ENCODE measurements around the gene HAUS6.
"Not testable (repeated sequence)": the region's sequence is repeated elsewhere in the genome, so short reads cannot be mapped to it uniquely, and the experiment has no call there.

The HAUS6 gene

GRCh38 chr9:19116107-19116790 is 13.5 kb upstream of the HAUS6 start:
- no peak for DNase-seq

GRCh38 chr9:19114680-19115270 is 12.1 kb upstream of the HAUS6 start:
- DNase-seq: no peak

- DNase-seq: no peak
Measured at GRCh38 chr9:19113964-19114679, 11.4 kb upstream of the HAUS6 start.

- DNase-seq: not testable (repeated sequence)
Measured at GRCh38 chr9:19113064-19113611, 10.4 kb upstream of the HAUS6 start.

- DNase-seq: no peak
Measured at GRCh38 chr9:19108038-19108437, 5.3 kb upstream of the HAUS6 start.

GRCh38 chr9:19104515-19105282 is 2.0 kb upstream of the HAUS6 start:
- DNase-seq: no peak

- no peak for DNase-seq
Measured at GRCh38 chr9:19102181-19102630, 498 bp downstream of the HAUS6 start.

GRCh38 chr9:19101203-19101602 is 1.5 kb downstream of the HAUS6 start:
- DNase-seq: no peak

- not testable (repeated sequence) for DNase-seq
Measured at GRCh38 chr9:19097431-19097830, 5.3 kb downstream of the HAUS6 start.

GRCh38 chr9:19087106-19088000 is 15.4 kb downstream of the HAUS6 start:
- DNase-seq: no peak

GRCh38 chr9:19085295-19085694 is 17.4 kb downstream of the HAUS6 start:
- no peak for DNase-seq

- no peak for DNase-seq
Measured at GRCh38 chr9:19074836-19075235, 27.9 kb downstream of the HAUS6 start.

GRCh38 chr9:19074229-19074628 is 28.5 kb downstream of the HAUS6 start:
- no peak for DNase-seq

- DNase-seq: no peak
Measured at GRCh38 chr9:19057033-19057432, 45.7 kb downstream of the HAUS6 start.

- DNase-seq: no peak
Measured at GRCh38 chr9:19050637-19051591, 51.8 kb downstream of the HAUS6 start.

- no peak for DNase-seq
Measured at GRCh38 chr9:19049917-19050636, 52.6 kb downstream of the HAUS6 start.

GRCh38 chr9:19048966-19049916 is 53.5 kb downstream of the HAUS6 start, which contains the start of gene RRAGA:
TSS of gene RRAGA (plus strand) at chr9:19049427. CDS start at chr9:19049660, 233 bp downstream.
- peak; percentile 94 for DNase-seq

- DNase-seq: no peak
Measured at GRCh38 chr9:19036611-19037010, 66.1 kb downstream of the HAUS6 start.

- DNase-seq: no peak
Measured at GRCh38 chr9:19033015-19033414, 69.7 kb downstream of the HAUS6 start, which contains the start of gene SAXO1. TSS of gene SAXO1 (minus strand) at chr9:19033209. CDS start at chr9:19032908, 301 bp downstream.

Measured in DMS79 (cell line).